GM12878 (cell line): ENCODE measurements around the gene PRSS12. TPM values are rescaled to one million over a fixed set of nuclear protein-coding genes. Genes with fewer than 3 reads are reported as not detected.
"Not testable (repeated sequence)": the region's sequence is repeated elsewhere in the genome, so short reads cannot be mapped to it uniquely, and the experiment has no call there.

ENCODE experiments used
- ATAC-seq: fragments of 200-7000 bp; cut with Tn5 transposase; 3 replicates; pipeline ENCODE4 v1.9.1; 2020; ENCODE audit warnings: mild to moderate bottlenecking, moderate library complexity
- BruUV-seq: library from RNA; stranded (reverse); fragments of 400-500 nt; replicated peaks from 2 replicates; lab custom pipeline; 2021; lab: Mats Ljungman, UMichigan
- CTCF ChIA-PET: fragments of 300-600 bp; sonication (Branson Sonifier 250); formaldehyde crosslinking; extraction: SDS; loops from one replicate; lab custom pipeline; 2021; ENCODE audit warnings: inconsistent platforms; lab: Yijun Ruan, JAX
- POLR2A ChIA-PET: fragments of 350-600 bp; formaldehyde crosslinking; extraction: SDS; loops from one replicate; lab custom pipeline; 2021; ENCODE audit warnings: inconsistent platforms; lab: Charles Lee
- RAD21 ChIA-PET: fragments of 300-600 bp; sonication (Branson Sonifier 250); formaldehyde crosslinking; loops from one replicate; lab custom pipeline; 2023; ENCODE audit warnings: antibody characterized with exemption; ENCODE audit not compliant: unreplicated experiment; lab: Charles Lee
- SMC1A ChIA-PET: fragments of 300-600 bp; sonication (Branson Sonifier 250); formaldehyde crosslinking; loops from one replicate; lab custom pipeline; 2023; ENCODE audit not compliant: unreplicated experiment, uncharacterized antibody; lab: Charles Lee
- DNase-seq: peaks from one replicate; pipeline ENCODE4 v3.0.0-alpha.2; 2011; ENCODE audit warnings: low read depth, low spot score
- FAIRE-seq: peaks from 3 replicates; lab custom pipeline; 2011; peaks lifted over from hg19 to GRCh38; lab: Jason Lieb, UNC
- H2AFZ ChIP-seq: 2 replicates; pipeline ENCODE4 v1.6.0; 2011; ENCODE audit warnings: low read depth, low read length, control low read depth; ENCODE audit not compliant: control insufficient read depth
- H3K27ac ChIP-seq: 2 replicates; pipeline ENCODE4 v1.5.1; 2011; ENCODE audit warnings: control low read depth; ENCODE audit not compliant: control insufficient read depth, insufficient read depth
- H3K27me3 ChIP-seq, 2 experiments: replicated peaks in 1 of 2; 2 replicates each; pipeline versions ENCODE4 v1.6.0 to v1.6.1; 2011; ENCODE audit warnings: low read length in 1 of 2; ENCODE audit not compliant: control insufficient read depth in 2 of 2, insufficient read depth in 2 of 2
- H3K36me3 ChIP-seq, 2 experiments: 2 replicates each; pipeline ENCODE4 v1.5.1; 2011; ENCODE audit warnings: low read length in 1 of 2; ENCODE audit not compliant: control insufficient read depth in 2 of 2, insufficient read depth in 2 of 2
- H3K4me1 ChIP-seq: 2 replicates; pipeline ENCODE4 v1.6.1; 2011; ENCODE audit warnings: mild to moderate bottlenecking, low read length, moderate library complexity, mixed read lengths; ENCODE audit not compliant: control insufficient read depth, insufficient read depth
- H3K4me2 ChIP-seq: 2 replicates; pipeline ENCODE4 v1.6.0; 2011; ENCODE audit warnings: control low read depth; ENCODE audit not compliant: control insufficient read depth, insufficient read depth
- H3K4me3 ChIP-seq: fragments of 200-600 bp; sonication (generic); 2 replicates; pipeline ENCODE4 v1.5.1; 2016
- H3K79me2 ChIP-seq: 2 replicates; pipeline ENCODE4 v1.6.0; 2011; ENCODE audit warnings: low read length; ENCODE audit not compliant: control insufficient read depth, insufficient read depth
- H3K9ac ChIP-seq: 2 replicates; pipeline ENCODE4 v1.8.0; 2011; ENCODE audit warnings: low read length, control low read depth, mixed read lengths; ENCODE audit not compliant: control insufficient read depth, insufficient read depth
- H3K9me3 ChIP-seq: replicated peaks from 3 replicates; pipeline ENCODE4 v1.5.1; 2011; ENCODE audit warnings: mild to moderate bottlenecking, low read length; ENCODE audit not compliant: control insufficient read depth, insufficient read depth
- H4K20me1 ChIP-seq: 2 replicates; pipeline ENCODE4 v1.6.0; 2011; ENCODE audit not compliant: control insufficient read depth, insufficient read depth
- E4F1 ChIP-seq: fragments of 450-650 bp; IDR thresholded peaks from 2 replicates; pipeline ENCODE4 v1.6.1; 2018; ENCODE audit warnings: borderline replicate concordance, mild to moderate bottlenecking; ENCODE audit not compliant: partially characterized antibody
- ESRRA ChIP-seq: IDR thresholded peaks from 2 replicates; pipeline ENCODE4 v1.6.1; 2012; ENCODE audit warnings: mild to moderate bottlenecking, low read length, improper control_type of control experiment
- LARP7 ChIP-seq: fragments of 450-650 bp; IDR thresholded peaks from 2 replicates; pipeline ENCODE4 v1.6.1; 2017; ENCODE audit warnings: mild to moderate bottlenecking
- MLLT1 ChIP-seq: fragments of 450-650 bp; IDR thresholded peaks from 2 replicates; pipeline ENCODE4 v1.6.1; 2016; ENCODE audit warnings: mild to moderate bottlenecking
- NFYB ChIP-seq: IDR thresholded peaks from 2 replicates; pipeline ENCODE4 v1.6.1; 2011; ENCODE audit warnings: low read depth, mild to moderate bottlenecking, low read length, improper control_type of control experiment, moderate library complexity; ENCODE audit not compliant: insufficient read depth
- WGBS: methylation state at CpG from one replicate; pipeline ENCODE4 v1.1.6; 2016; ENCODE audit warnings: low lambda C conversion rate; ENCODE audit not compliant: insufficient replicate concordance, insufficient coverage; ENCODE audit errors: missing lambda C conversion rate; 5-methylcytosine and 5-hydroxymethylcytosine counted together
- in situ Hi-C: fragments of 300-500 bp; cut with MboI; formaldehyde crosslinking; loops from 9 replicates; pipeline ENCODE4 v1.14.3; 2018; ENCODE audit warnings: mixed read lengths
- intact Hi-C: fragments of 100-400 bp; cut with micrococcal nuclease; formaldehyde crosslinking; loops from one replicate; pipeline ENCODE4 v1.14.2; 2022; ENCODE audit not compliant: unreplicated experiment
- polyA plus RNA-seq, 11 experiments: library from polyadenylated mRNA; depleted of rRNA in 4 of 11; unstranded in 6 of 11; stranded (reverse) in 5 of 11; fragments of >200 nt; fragmentation: Nextera tagmentation in 4 of 11; fragmentation: Illumina TruSeq in 1 of 11; extraction: Ambion mirVana in 4 of 11; extraction: Trizol in 1 of 11; gene quantifications; 1 replicate in 1 of 11; 2 replicates in 10 of 11; pipeline versions ENCODE4 v1.2.1 to v1.2.3, GENCODE V29; 2011 to 2016; ENCODE audit warnings: inconsistent platforms in 2 of 11, missing spikeins in 2 of 11, low read depth in 1 of 11
- total RNA-seq, 4 experiments: library from RNA; depleted of rRNA in 3 of 4; stranded (reverse); fragments of >200 nt in 3 of 4; fragmentation: Illumina TruSeq in 1 of 4; extraction: Trizol in 1 of 4; gene quantifications; 2 replicates each; pipeline versions ENCODE4 v1.2.1 to v1.2.3, GENCODE V29; 2013 to 2021

Gene PRSS12
- total and polyA plus RNA-seq, 10 of the 15 experiments (the other 5 are each of a cell fraction or from before 2014, with no cell fraction given) = 0.04 to 0.34 (median 0.11) TPM; not detected in 2

GRCh38 chr4:118395057-118395644 is 42.3 kb upstream of the PRSS12 start (continued):
- TF ChIP-seq E4F1 (no peak), LARP7 (no peak), MLLT1 (no peak), ESRRA (no peak)
- TF ChIP-seq, all 136 proteins: peak for 0

GRCh38 chr4:118392509-118392908 is 39.7 kb upstream of the PRSS12 start:
- in situ Hi-C loops, H3K9me3 ChIP-seq, H3K4me3 ChIP-seq, H3K79me2 ChIP-seq, H3K4me1 ChIP-seq, POLR2A ChIA-PET, ATAC-seq, H3K27me3 ChIP-seq, H3K27ac ChIP-seq, FAIRE-seq, H4K20me1 ChIP-seq, H3K36me3 ChIP-seq, RAD21 ChIA-PET, H2AFZ ChIP-seq, SMC1A ChIA-PET, H3K9ac ChIP-seq, DNase-seq, BruUV-seq, H3K4me2 ChIP-seq, intact Hi-C loops: not testable (repeated sequence)
- CTCF ChIA-PET = interaction anchor here (0.6 kb wide), 1 partner anchor 14 kb away, joined by 3 read pairs; no protein-coding TSS in a partner anchor
- 0 out of 2 replicates have a peak, but pooled peaks have one; percentile 61 for TF ChIP-seq NFYB
- 43% methylated on average over 5 of the region's 5 CpGs for WGBS
